HL-60 (cell line): ENCODE results near the gene PCDHGA4.

Source experiments
- DNase-seq, 2 experiments: peaks; one replicate each; pipeline ENCODE4 v3.0.0-alpha.2; 2010 to 2020; ENCODE audit warnings: low read depth in 1 of 2, low spot score in 1 of 2
- H3K27ac ChIP-seq: fragments of 250-450 bp; sonication (Bioruptor Pico); replicated peaks from 2 replicates; pipeline ENCODE4 v1.5.1; 2020; ENCODE audit warnings: mild to moderate bottlenecking, moderate library complexity
- H3K27me3 ChIP-seq: fragments of 250-450 bp; sonication (Bioruptor Pico); 2 replicates; pipeline ENCODE4 v1.5.1; 2021; ENCODE audit warnings: mild to moderate bottlenecking, moderate library complexity; ENCODE audit not compliant: insufficient read depth, poor library complexity, severe bottlenecking
- H3K4me3 ChIP-seq: replicated peaks from 2 replicates; pipeline ENCODE4 v1.5.1; 2011; ENCODE audit warnings: mild to moderate bottlenecking, control low read depth, low read length; ENCODE audit not compliant: insufficient read depth
- GABPA ChIP-seq: IDR thresholded peaks from 2 replicates; pipeline ENCODE4 v1.6.1; 2012; ENCODE audit warnings: low read depth
- POLR2AphosphoS5 ChIP-seq: IDR thresholded peaks from 2 replicates; pipeline ENCODE4 v1.6.1; 2012; ENCODE audit warnings: low read depth
- SPI1 ChIP-seq: IDR thresholded peaks from 2 replicates; pipeline ENCODE4 v1.6.1; 2012; ENCODE audit warnings: low read depth, mild to moderate bottlenecking, borderline replicate concordance
- TF ChIP-seq, protein P1 (sequence below): IDR thresholded peaks from 2 replicates; pipeline ENCODE4 v1.6.1; 2012; ENCODE audit warnings: low read depth; ENCODE audit not compliant: insufficient replicate concordance
- TF ChIP-seq, protein P2 (sequence below): IDR thresholded peaks from one replicate; pipeline ENCODE4 v1.5.1; 2011; ENCODE audit warnings: low read length, control low read depth, inconsistent platforms; ENCODE audit not compliant: insufficient read depth

The PCDHGA4 gene

DNA sequence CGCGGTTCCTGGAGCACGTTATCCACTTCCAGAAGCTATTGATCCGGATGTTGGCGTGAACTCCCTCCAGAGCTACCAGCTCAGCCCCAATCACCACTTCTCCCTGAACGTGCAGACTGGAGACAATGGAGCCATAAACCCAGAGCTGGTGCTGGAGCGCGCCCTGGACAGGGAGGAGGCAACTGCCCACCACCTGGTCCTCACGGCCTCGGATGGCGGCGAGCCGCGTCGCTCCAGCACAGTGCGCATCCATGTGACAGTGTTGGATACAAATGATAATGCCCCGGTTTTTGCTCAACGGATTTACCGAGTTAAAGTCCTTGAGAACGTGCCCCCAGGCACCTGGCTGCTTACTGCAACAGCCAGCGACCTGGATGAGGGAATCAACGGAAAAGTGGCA is 48.6 kb downstream of the PCDHGA4 start:
- Histone ChIP-seq H3K4me3 (no peak overlapping the region), H3K27ac (no peak overlapping the region), H3K27me3 (no peaks in the 10 kb centered on the region)
- no peak for DNase-seq
- TF ChIP-seq, protein P1, sequence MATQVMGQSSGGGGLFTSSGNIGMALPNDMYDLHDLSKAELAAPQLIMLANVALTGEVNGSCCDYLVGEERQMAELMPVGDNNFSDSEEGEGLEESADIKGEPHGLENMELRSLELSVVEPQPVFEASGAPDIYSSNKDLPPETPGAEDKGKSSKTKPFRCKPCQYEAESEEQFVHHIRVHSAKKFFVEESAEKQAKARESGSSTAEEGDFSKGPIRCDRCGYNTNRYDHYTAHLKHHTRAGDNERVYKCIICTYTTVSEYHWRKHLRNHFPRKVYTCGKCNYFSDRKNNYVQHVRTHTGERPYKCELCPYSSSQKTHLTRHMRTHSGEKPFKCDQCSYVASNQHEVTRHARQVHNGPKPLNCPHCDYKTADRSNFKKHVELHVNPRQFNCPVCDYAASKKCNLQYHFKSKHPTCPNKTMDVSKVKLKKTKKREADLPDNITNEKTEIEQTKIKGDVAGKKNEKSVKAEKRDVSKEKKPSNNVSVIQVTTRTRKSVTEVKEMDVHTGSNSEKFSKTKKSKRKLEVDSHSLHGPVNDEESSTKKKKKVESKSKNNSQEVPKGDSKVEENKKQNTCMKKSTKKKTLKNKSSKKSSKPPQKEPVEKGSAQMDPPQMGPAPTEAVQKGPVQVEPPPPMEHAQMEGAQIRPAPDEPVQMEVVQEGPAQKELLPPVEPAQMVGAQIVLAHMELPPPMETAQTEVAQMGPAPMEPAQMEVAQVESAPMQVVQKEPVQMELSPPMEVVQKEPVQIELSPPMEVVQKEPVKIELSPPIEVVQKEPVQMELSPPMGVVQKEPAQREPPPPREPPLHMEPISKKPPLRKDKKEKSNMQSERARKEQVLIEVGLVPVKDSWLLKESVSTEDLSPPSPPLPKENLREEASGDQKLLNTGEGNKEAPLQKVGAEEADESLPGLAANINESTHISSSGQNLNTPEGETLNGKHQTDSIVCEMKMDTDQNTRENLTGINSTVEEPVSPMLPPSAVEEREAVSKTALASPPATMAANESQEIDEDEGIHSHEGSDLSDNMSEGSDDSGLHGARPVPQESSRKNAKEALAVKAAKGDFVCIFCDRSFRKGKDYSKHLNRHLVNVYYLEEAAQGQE: no peak
- TF ChIP-seq SPI1 (no peak), GABPA (no peak), POLR2AphosphoS5 (no peak)
- TF ChIP-seq, protein P2, sequence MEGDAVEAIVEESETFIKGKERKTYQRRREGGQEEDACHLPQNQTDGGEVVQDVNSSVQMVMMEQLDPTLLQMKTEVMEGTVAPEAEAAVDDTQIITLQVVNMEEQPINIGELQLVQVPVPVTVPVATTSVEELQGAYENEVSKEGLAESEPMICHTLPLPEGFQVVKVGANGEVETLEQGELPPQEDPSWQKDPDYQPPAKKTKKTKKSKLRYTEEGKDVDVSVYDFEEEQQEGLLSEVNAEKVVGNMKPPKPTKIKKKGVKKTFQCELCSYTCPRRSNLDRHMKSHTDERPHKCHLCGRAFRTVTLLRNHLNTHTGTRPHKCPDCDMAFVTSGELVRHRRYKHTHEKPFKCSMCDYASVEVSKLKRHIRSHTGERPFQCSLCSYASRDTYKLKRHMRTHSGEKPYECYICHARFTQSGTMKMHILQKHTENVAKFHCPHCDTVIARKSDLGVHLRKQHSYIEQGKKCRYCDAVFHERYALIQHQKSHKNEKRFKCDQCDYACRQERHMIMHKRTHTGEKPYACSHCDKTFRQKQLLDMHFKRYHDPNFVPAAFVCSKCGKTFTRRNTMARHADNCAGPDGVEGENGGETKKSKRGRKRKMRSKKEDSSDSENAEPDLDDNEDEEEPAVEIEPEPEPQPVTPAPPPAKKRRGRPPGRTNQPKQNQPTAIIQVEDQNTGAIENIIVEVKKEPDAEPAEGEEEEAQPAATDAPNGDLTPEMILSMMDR: no peak
